Mesenchymal stem cell (in vitro differentiated cells and primary cell): ENCODE data around the gene ASTN2.

ENCODE experiments used
- DNase-seq: peaks from one replicate; pipeline ENCODE4 v3.0.0-alpha.2; 2013
- H2AFZ ChIP-seq: one replicate; pipeline ENCODE4 v1.6.1; 2013; ENCODE audit warnings: low read depth, mild to moderate bottlenecking, control low read depth, inconsistent platforms, low read length, moderate library complexity
- H2AK5ac ChIP-seq: 2 replicates; pipeline ENCODE4 v1.6.1; 2013; ENCODE audit warnings: low read length, moderate library complexity, mild to moderate bottlenecking, inconsistent platforms; ENCODE audit not compliant: severe bottlenecking
- H2BK120ac ChIP-seq: one replicate; pipeline ENCODE4 v1.6.1; 2013; ENCODE audit warnings: low read depth, mild to moderate bottlenecking, inconsistent platforms, low read length, moderate library complexity
- H2BK12ac ChIP-seq, 2 experiments: one replicate each; pipeline ENCODE4 v1.6.1; 2013; ENCODE audit warnings: inconsistent platforms in 2 of 2, low read length in 2 of 2, mild to moderate bottlenecking in 2 of 2, moderate library complexity in 2 of 2, control low read depth in 1 of 2
- H2BK15ac ChIP-seq: one replicate; pipeline ENCODE4 v1.6.1; 2013; ENCODE audit warnings: mild to moderate bottlenecking, low read depth, inconsistent platforms; ENCODE audit not compliant: poor library complexity, severe bottlenecking
- H2BK5ac ChIP-seq: 2 replicates; pipeline ENCODE4 v1.6.1; 2013; ENCODE audit warnings: low read depth, mild to moderate bottlenecking, low read length, control low read depth, inconsistent platforms; ENCODE audit not compliant: poor library complexity, severe bottlenecking
- H3K14ac ChIP-seq, 2 experiments: one replicate each; pipeline ENCODE4 v1.6.1; 2013; ENCODE audit warnings: inconsistent platforms in 2 of 2, low read length in 2 of 2, control low read depth in 1 of 2, mild to moderate bottlenecking in 1 of 2, moderate library complexity in 1 of 2
- H3K18ac ChIP-seq, 2 experiments: one replicate each; pipeline ENCODE4 v1.6.1; 2013; ENCODE audit warnings: inconsistent platforms in 2 of 2, low read length in 2 of 2, control low read depth in 1 of 2, low read depth in 1 of 2, mild to moderate bottlenecking in 1 of 2
- H3K23ac ChIP-seq, 2 experiments: one replicate each; pipeline ENCODE4 v1.6.1; 2013; ENCODE audit warnings: inconsistent platforms in 2 of 2, low read length in 2 of 2, mild to moderate bottlenecking in 2 of 2, moderate library complexity in 2 of 2, control low read depth in 1 of 2
- H3K27ac ChIP-seq: 2 replicates; pipeline ENCODE4 v1.5.1; 2013; ENCODE audit warnings: mild to moderate bottlenecking, moderate library complexity, low read length, control low read depth, inconsistent platforms; ENCODE audit not compliant: poor library complexity, severe bottlenecking
- H3K27me3 ChIP-seq, 2 experiments: 2 replicates each; pipeline versions ENCODE4 v1.6.1 to v1.7.0; 2013; ENCODE audit warnings: low read length in 2 of 2, mild to moderate bottlenecking in 2 of 2, moderate library complexity in 2 of 2, control low read depth in 1 of 2, inconsistent platforms in 1 of 2; ENCODE audit not compliant: control insufficient read depth in 1 of 2, insufficient read depth in 1 of 2
- H3K36me3 ChIP-seq, 2 experiments: 2 replicates each; pipeline versions ENCODE4 v1.6.1 to v1.7.0; 2013; ENCODE audit warnings: low read length in 2 of 2, control low read depth in 1 of 2, inconsistent platforms in 1 of 2, low read depth in 1 of 2, mild to moderate bottlenecking in 1 of 2; ENCODE audit not compliant: insufficient read depth in 2 of 2, control insufficient read depth in 1 of 2
- H3K4ac ChIP-seq, 2 experiments: one replicate each; pipeline ENCODE4 v1.6.1; 2013; ENCODE audit warnings: inconsistent platforms in 2 of 2, low read length in 2 of 2, mild to moderate bottlenecking in 2 of 2, moderate library complexity in 2 of 2, control low read depth in 1 of 2, low read depth in 1 of 2
- H3K4me1 ChIP-seq: 2 replicates; pipeline ENCODE4 v1.6.1; 2013; ENCODE audit warnings: low read depth, low read length, control low read depth; ENCODE audit not compliant: control insufficient read depth, insufficient read depth
- H3K4me2 ChIP-seq: 2 replicates; pipeline ENCODE4 v1.6.1; 2013; ENCODE audit warnings: low read length, mild to moderate bottlenecking, inconsistent platforms; ENCODE audit not compliant: poor library complexity, severe bottlenecking
- H3K4me3 ChIP-seq, 2 experiments: 2 replicates each; pipeline versions ENCODE4 v1.5.1 to v1.7.0; 2013; ENCODE audit warnings: low read length in 2 of 2, mild to moderate bottlenecking in 2 of 2, control low read depth in 1 of 2, low read depth in 1 of 2; ENCODE audit not compliant: insufficient read depth in 1 of 2
- H3K79me1 ChIP-seq: replicated peaks from 2 replicates; pipeline ENCODE4 v1.6.1; 2013; ENCODE audit warnings: mild to moderate bottlenecking, control low read depth, low read length, inconsistent platforms; ENCODE audit not compliant: poor library complexity, severe bottlenecking
- H3K9ac ChIP-seq: 2 replicates; pipeline ENCODE4 v1.7.0; 2013; ENCODE audit warnings: mild to moderate bottlenecking, low read length, moderate library complexity
- H3K9me3 ChIP-seq: 2 replicates; pipeline ENCODE4 v1.7.0; 2013; ENCODE audit warnings: mild to moderate bottlenecking, low read length; ENCODE audit not compliant: control insufficient read depth
- H4K8ac ChIP-seq: one replicate; pipeline ENCODE4 v1.6.1; 2013; ENCODE audit warnings: inconsistent platforms, mild to moderate bottlenecking, low read length, moderate library complexity
- H4K91ac ChIP-seq: one replicate; pipeline ENCODE4 v1.6.1; 2013; ENCODE audit warnings: mild to moderate bottlenecking, low read length, inconsistent platforms
- WGBS: methylation state at CpG from one replicate; pipeline ENCODE4 v1.1.7; 2013; ENCODE audit warnings: mixed read lengths; 5-methylcytosine and 5-hydroxymethylcytosine counted together

ASTN2 gene

DNA sequence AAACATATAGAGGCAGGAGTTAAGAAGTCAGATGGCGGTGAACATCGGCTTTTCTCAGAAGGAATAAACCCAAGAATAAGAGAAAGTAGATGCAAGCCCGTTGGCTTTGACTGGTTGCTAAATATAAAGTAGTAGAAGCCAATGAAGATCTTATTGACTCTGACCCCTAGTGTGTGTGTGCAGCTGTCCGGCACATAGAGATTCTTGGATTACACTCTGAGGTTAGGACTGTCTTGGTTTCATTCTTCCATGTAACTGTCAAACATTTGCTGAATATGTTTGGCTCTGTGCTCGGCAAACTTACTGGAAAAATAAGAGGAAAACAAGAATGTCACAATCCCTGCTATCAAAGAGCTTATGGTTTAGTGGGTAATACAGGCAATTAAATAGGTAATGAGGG lies 54.9 kb downstream of the ASTN2 start:
- no peaks in the 10 kb centered on the region for H3K27me3 ChIP-seq
- no peaks in the 10 kb centered on the region for H3K4me1 ChIP-seq
- no peak overlapping the region for H2AK5ac ChIP-seq
- H3K4me2 ChIP-seq: no peak overlapping the region
- no peak overlapping the region for H3K18ac ChIP-seq
- H3K14ac ChIP-seq: no peak overlapping the region
- no peak overlapping the region for H4K8ac ChIP-seq
- H3K79me1 ChIP-seq: no peaks in the 10 kb centered on the region
- no peak overlapping the region for H2BK12ac ChIP-seq
- H3K36me3 ChIP-seq: no peaks in the 10 kb centered on the region
- H3K9ac ChIP-seq: no peak overlapping the region
- DNase-seq: no peak
- H2BK5ac ChIP-seq: no peak overlapping the region
- no peak overlapping the region for H3K23ac ChIP-seq
- H4K91ac ChIP-seq: no peak overlapping the region
- no peak overlapping the region for H2BK120ac ChIP-seq
- no peak overlapping the region for H3K4me3 ChIP-seq
- 95% methylated on average over 5 of the region's 5 CpGs for WGBS
- H2BK15ac ChIP-seq: no peak overlapping the region
- no peaks in the 10 kb centered on the region for H3K9me3 ChIP-seq
- H2AFZ ChIP-seq: no peak overlapping the region
- no peak overlapping the region for H3K4ac ChIP-seq
- H3K27ac ChIP-seq: no peak overlapping the region

DNA sequence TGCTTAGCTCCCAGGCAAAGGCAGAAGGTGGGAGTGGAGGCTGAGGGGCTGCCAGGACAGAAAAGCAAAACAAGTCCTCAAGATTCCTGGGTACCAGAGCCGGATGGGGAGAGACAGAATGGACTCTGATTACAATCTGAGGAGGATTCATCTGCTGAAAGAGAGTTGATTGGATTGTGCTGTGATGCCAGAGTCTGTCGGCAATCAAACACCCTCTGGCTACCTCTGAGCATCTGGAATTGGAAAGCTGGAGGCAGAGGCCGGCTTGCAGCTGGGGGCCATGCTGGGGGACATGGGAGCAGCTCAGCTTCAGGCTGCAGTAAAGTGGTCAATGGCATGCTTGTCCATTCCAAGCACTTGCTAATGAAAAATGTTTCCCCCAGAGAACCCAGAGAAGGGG lies 59.3 kb downstream of the ASTN2 start:
- H3K79me1 ChIP-seq: no peaks in the 10 kb centered on the region
- no peak for DNase-seq
- H3K14ac ChIP-seq: no peak overlapping the region
- H4K8ac ChIP-seq: peak overlapping the region; percentile 36
- no peak overlapping the region for H3K23ac ChIP-seq
- H2BK15ac ChIP-seq: no peak overlapping the region
- no peak overlapping the region for H2BK120ac ChIP-seq
- no peak overlapping the region for H3K27ac ChIP-seq
- no peaks in the 10 kb centered on the region for H3K9me3 ChIP-seq
- no peak overlapping the region for H3K9ac ChIP-seq
- no peak overlapping the region for H2BK12ac ChIP-seq
- no peak overlapping the region for H4K91ac ChIP-seq
- H3K4me2 ChIP-seq: no peak overlapping the region
- H3K27me3 ChIP-seq: no peaks in the 10 kb centered on the region
- no peaks in the 10 kb centered on the region for H3K36me3 ChIP-seq
- no peak overlapping the region for H2BK5ac ChIP-seq
- H3K4me1 ChIP-seq: no peaks in the 10 kb centered on the region
- no peak overlapping the region for H3K4ac ChIP-seq
- H2AFZ ChIP-seq: no peak overlapping the region
- 61% methylated on average over 3 of the region's 3 CpGs for WGBS
- H3K4me3 ChIP-seq: no peak overlapping the region
- H3K18ac ChIP-seq: no peak overlapping the region
- no peak overlapping the region for H2AK5ac ChIP-seq

DNA sequence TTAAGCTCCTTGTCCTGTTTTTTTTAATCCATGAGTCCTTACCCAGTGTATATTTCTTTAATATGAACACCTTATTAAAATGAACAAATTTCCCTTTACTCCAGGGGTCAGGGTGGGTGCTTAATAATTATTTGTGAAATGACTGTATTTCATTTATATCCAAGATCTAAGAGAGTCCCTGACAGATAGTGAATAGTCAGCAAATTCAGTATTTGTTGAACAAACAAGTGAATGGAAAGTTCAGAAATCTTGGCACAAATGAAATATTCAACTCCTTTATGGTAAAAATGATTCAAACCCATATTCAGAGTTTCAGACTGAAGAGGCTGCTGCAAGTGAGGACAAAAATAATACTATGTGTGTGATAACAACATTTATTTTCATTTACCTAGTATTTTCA lies 59.9 kb downstream of the ASTN2 start:
- H4K8ac ChIP-seq: no peak overlapping the region
- no peaks in the 10 kb centered on the region for H3K36me3 ChIP-seq
- no peak for DNase-seq
- H3K4me1 ChIP-seq: no peaks in the 10 kb centered on the region
- H3K4ac ChIP-seq: no peak overlapping the region
- no peak overlapping the region for H4K91ac ChIP-seq
- H2BK5ac ChIP-seq: no peak overlapping the region
- H3K4me2 ChIP-seq: no peak overlapping the region
- no peak overlapping the region for H2BK15ac ChIP-seq
- no peak overlapping the region for H2AFZ ChIP-seq
- H3K9ac ChIP-seq: no peak overlapping the region
- no peaks in the 10 kb centered on the region for H3K9me3 ChIP-seq
- H3K4me3 ChIP-seq: no peak overlapping the region
- no peak overlapping the region for H2BK120ac ChIP-seq
- no peak overlapping the region for H2AK5ac ChIP-seq
- no peak overlapping the region for H3K27ac ChIP-seq
- H3K79me1 ChIP-seq: no peaks in the 10 kb centered on the region
- no peak overlapping the region for H2BK12ac ChIP-seq
- no peak overlapping the region for H3K14ac ChIP-seq
- H3K23ac ChIP-seq: no peak overlapping the region
- H3K18ac ChIP-seq: no peak overlapping the region
- H3K27me3 ChIP-seq: no peaks in the 10 kb centered on the region

DNA sequence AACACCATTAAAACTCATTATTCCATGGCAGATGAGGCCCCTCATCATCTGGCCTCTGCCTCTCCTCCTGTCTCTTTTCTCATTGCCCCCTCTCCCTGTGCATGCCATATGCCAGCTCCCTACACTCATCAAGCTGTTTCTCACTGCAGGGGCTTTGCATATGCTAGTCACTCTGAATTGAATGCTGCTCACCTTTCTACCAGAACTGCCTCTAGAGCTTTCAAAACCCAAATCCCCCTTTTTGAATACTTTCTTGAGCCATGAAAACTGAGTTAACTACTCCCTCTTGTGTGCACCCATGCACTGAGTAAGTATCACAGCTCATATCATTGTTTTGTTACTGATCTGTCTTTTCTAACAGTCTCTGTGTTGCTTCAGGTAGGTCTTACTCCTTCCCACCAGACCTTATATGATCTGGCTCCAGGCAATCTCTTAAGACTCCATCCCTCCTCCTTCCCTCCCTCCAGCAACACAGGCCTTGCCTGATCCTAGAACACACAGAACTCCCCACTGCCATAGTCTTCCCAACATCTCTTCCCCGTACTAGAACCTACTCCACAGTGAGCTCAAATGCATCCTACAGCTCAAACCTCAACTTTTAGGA lies 60.5 kb downstream of the ASTN2 start:
- H2BK120ac ChIP-seq: no peak overlapping the region
- H2AFZ ChIP-seq: no peak overlapping the region
- H3K27me3 ChIP-seq: no peaks in the 10 kb centered on the region
- DNase-seq: no peak
- no peak overlapping the region for H3K9ac ChIP-seq
- no peak overlapping the region for H4K8ac ChIP-seq
- no peak overlapping the region for H3K14ac ChIP-seq
- no peak overlapping the region for H3K23ac ChIP-seq
- H2BK12ac ChIP-seq: no peak overlapping the region
- WGBS: 75% methylated on average over 1 of the region's 1 CpG
- no peaks in the 10 kb centered on the region for H3K79me1 ChIP-seq
- no peak overlapping the region for H2AK5ac ChIP-seq
- H3K18ac ChIP-seq: no peak overlapping the region
- no peaks in the 10 kb centered on the region for H3K9me3 ChIP-seq
- H3K4me1 ChIP-seq: no peaks in the 10 kb centered on the region
- no peak overlapping the region for H4K91ac ChIP-seq
- H2BK15ac ChIP-seq: no peak overlapping the region
- no peak overlapping the region for H3K4ac ChIP-seq
- H2BK5ac ChIP-seq: no peak overlapping the region
- no peaks in the 10 kb centered on the region for H3K36me3 ChIP-seq
- no peak overlapping the region for H3K4me3 ChIP-seq
- no peak overlapping the region for H3K4me2 ChIP-seq
- H3K27ac ChIP-seq: no peak overlapping the region
